Activated naive CD8-positive, alpha-beta T cell treated with anti-CD3 and anti-CD28 coated beads for 36 hours (primary cell): Measurements from ENCODE around the gene POLDIP3. TPM values are rescaled to one million over a fixed set of nuclear protein-coding genes. Genes with fewer than 3 reads are reported as not detected.

ENCODE experiments used
- DNase-seq: peaks from one replicate; pipeline ENCODE4 v3.0.0; 2021
- H3K27ac Mint-ChIP-seq: one replicate; pipeline ENCODE4 v1.8.0; 2022; ENCODE audit warnings: mild to moderate bottlenecking, moderate library complexity, mixed read lengths
- H3K27me3 Mint-ChIP-seq: one replicate; pipeline ENCODE4 v1.8.0; 2022; ENCODE audit warnings: mild to moderate bottlenecking, mixed read lengths
- H3K36me3 Mint-ChIP-seq: one replicate; pipeline ENCODE4 v1.8.0; 2021; ENCODE audit warnings: mild to moderate bottlenecking, mixed read lengths
- H3K4me1 Mint-ChIP-seq: one replicate; pipeline ENCODE4 v1.8.0; 2021; ENCODE audit warnings: mixed read lengths
- H3K4me3 Mint-ChIP-seq: one replicate; pipeline ENCODE4 v1.8.0; 2022; ENCODE audit warnings: mild to moderate bottlenecking, moderate library complexity, mixed read lengths
- H3K9me3 Mint-ChIP-seq: one replicate; pipeline ENCODE4 v1.8.0; 2022; ENCODE audit warnings: mixed read lengths
- total RNA-seq, 2 experiments: library from RNA; stranded (reverse); gene quantifications; one replicate each; pipeline ENCODE4 v1.2.3, GENCODE V29; 2021

POLDIP3 gene, protein sequence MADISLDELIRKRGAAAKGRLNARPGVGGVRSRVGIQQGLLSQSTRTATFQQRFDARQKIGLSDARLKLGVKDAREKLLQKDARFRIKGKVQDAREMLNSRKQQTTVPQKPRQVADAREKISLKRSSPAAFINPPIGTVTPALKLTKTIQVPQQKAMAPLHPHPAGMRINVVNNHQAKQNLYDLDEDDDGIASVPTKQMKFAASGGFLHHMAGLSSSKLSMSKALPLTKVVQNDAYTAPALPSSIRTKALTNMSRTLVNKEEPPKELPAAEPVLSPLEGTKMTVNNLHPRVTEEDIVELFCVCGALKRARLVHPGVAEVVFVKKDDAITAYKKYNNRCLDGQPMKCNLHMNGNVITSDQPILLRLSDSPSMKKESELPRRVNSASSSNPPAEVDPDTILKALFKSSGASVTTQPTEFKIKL
- 10 to 100 TPM; 71.7 to 72.0 TPM for total RNA-seq

DNA sequence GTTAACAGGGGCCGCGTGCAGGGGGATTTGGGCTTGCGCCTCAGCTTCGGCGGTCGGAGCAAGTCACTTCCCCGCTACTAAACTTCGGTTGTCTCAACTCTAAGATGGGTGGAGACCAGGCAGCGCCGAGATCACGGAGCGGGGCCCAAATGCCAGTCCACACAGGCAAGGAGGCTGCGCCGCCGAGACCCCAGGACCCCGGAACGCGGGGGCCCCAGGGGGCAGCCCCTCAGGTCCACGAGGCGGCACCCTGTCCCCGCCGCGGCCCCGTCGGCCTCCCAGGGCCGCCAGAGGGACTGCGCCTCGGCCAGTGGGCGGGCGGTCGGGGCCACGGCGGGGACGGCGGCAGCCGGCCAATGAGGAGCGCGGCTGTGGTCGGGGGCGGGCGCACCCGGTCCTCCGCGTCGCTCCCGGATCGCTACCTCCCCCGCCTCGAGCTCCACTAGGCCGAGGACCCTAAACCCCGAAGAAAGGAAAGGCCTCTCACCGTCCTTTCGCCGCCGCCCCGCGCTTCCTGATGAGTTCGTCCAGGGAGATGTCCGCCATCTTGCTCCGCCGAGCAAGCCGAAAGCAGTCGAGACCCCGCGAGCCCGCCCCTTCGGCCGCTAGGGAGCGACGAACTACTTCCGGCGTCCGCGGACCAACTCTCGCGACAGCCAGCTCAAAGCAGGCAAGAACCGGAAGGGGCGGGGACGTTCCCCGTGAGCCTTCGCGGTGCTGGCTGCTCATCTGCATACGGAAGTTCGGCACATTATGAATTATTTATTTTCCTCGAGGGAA lies at the start of gene POLDIP3:
POLDIP3 (minus strand) TSS at position 572 of the 780 bp plus-strand sequence; CDS start at position 546, 26 bp downstream.
- peak; percentile 98 for DNase-seq
- no peaks in the 10 kb centered on the region for H3K9me3 Mint-ChIP-seq
- H3K27ac Mint-ChIP-seq, result peak within 1 kb of the TSS; percentile 100
- peaks cover 8% of the 10 kb centered on the region for H3K27me3 Mint-ChIP-seq
- peak within 1 kb of the TSS; percentile 95 for H3K4me3 Mint-ChIP-seq
- peaks cover 48% of the 10 kb centered on the region for H3K4me1 Mint-ChIP-seq
- H3K36me3 Mint-ChIP-seq, result peaks cover 29% of the 10 kb centered on the region

DNA sequence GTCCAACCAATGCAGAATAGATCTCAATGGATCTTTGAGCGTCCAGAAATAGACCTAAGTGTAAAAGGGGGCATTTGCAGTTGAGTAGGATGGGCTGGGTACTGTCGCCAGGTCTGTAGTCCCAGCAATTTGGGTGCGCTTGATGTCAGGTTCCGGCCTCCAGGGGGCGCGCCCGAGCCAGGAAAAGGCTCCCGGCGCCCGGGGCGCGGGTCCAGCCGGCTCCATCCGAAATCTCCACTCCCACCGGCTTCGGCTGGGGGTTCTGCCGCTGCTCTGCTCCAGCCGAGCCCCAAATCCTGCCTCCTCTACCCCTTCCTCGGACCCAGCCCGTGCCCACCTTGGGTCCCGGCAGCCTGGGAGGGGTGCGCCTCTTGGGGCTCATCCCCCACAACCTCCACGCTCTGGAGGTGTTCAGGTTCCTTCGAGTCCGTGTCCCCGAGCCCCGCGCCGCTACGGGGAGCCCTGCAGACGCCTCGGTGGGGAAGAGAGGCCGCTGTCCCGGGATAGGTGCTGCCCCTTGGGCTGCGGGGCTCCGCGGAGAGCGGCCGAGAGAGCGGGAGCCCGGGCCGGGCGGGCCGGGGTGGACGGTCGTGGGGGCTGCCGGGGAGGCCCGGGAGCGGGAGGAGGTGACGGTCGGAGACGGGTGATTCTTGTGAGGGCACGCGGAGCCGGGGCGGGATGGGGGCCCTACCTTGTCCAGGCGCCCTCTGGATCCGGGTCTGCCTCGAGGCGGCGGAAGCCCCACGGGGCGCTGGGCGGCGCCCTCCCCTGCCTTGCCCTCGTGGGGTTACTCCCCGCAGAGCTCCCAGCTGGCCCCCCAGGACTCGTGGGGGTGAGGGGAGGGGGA lies 47.5 kb upstream of the POLDIP3 start:
- no peak overlapping the region for H3K27ac Mint-ChIP-seq
- H3K4me1 Mint-ChIP-seq, result peaks cover 1% of the 10 kb centered on the region
- H3K9me3 Mint-ChIP-seq, result no peaks in the 10 kb centered on the region
- peaks cover 17% of the 10 kb centered on the region for H3K27me3 Mint-ChIP-seq
- no peaks in the 10 kb centered on the region for H3K36me3 Mint-ChIP-seq
- peak; percentile 79 for DNase-seq
- peak overlapping the region; percentile 63 for H3K4me3 Mint-ChIP-seq

DNA sequence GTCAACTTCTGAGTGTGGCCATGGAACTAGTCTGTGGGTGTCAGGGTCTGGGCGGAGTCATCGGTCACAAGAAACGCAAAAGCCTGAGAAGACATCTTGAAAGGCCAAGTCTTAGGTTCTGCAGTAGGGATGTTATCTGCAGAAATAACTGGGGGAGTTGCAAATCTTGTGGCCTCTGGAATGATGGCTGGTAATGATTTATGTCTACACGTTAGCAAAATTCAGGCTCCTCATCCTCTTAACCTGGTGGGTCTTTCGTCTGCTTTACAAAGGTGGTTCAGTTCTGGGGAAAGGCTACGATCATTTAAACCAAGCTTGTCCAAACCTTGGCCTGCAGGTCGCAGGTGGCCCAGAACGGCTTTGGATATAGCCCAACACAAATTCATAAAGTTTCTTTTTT lies 41.9 kb upstream of the POLDIP3 start:
- Mint-ChIP-seq H3K4me3 (no peak overlapping the region), H3K9me3 (no peaks in the 10 kb centered on the region), H3K27ac (no peak overlapping the region), H3K4me1 (no peaks in the 10 kb centered on the region), H3K27me3 (peaks cover 11% of the 10 kb centered on the region), H3K36me3 (no peaks in the 10 kb centered on the region)
- DNase-seq, result no peak

DNA sequence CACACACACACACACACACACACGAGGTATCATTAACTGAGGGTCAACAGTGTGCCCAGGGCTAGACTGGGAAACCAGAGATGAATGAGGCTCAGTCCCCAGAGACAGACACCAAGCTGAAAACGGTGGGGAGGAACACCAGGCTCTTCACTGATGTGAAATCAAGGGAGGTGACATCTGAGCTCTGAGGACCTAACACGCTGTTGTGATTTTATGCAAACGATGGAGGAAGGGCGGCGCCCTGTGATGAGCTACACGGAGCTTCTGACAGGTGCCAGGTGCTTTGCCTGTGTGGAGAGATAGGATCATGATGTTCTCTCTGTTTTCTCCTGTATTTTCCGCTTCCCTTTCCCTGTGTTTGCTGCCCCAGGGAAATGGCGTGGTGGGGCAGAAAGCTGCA lies 41.0 kb upstream of the POLDIP3 start:
- DNase-seq, result no peak
- Mint-ChIP-seq H3K27me3 (peaks cover 11% of the 10 kb centered on the region), H3K36me3 (no peaks in the 10 kb centered on the region), H3K9me3 (no peaks in the 10 kb centered on the region), H3K4me1 (no peaks in the 10 kb centered on the region), H3K27ac (no peak overlapping the region), H3K4me3 (no peak overlapping the region)

DNA sequence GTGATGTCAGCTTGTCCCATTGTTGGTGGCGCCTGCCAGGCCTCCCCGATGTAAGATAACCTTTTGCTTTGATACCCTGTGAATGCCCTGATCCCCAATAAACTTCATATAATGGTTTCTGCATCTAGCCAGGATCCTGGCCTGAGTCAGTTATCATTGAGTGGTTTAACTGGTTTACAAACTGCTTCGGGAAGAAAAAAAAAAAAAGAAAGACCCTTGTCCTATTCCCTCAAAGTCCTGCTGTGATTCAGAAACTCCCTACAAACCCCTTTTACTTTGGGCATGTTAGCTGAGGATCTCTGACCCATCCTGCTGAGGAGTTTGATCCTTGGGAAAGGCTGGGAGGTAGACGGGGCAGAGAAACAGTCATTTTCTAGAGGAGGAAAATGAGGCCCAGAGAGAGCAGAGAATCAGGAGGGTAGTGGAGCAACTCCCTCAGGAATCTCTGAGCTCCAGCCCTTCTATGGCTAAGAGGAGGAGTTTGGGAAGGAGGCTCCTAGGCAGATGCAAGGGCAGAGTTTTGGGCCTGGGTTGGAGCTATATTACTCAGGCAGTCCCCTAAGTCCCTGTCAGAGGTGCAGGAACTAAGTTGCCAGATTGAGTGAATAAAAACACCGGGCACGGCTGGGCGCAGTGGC lies 39.9 kb upstream of the POLDIP3 start:
- Mint-ChIP-seq H3K4me1 (no peaks in the 10 kb centered on the region), H3K27ac (no peak overlapping the region), H3K27me3 (peaks cover 7% of the 10 kb centered on the region), H3K9me3 (no peaks in the 10 kb centered on the region), H3K4me3 (no peak overlapping the region), H3K36me3 (no peaks in the 10 kb centered on the region)
- no peak for DNase-seq

DNA sequence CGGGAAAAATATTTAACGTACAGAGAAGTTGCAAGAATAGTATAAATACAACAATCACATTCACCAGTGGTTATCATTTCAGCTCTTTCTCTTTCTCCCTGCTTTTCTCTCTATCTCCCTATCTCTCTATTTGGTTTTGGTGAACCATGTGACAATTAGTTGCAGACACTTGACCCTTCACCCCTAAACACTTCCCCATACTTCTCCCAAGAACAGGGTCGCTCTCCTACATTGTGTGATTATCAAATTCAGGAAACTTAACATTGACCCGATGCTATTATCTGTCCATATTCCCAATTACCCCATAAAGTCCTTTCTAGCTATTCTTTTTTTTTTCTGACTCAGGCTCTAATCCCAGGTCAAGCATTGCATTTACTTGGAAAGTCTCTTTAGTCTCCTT lies 39.3 kb upstream of the POLDIP3 start:
- Mint-ChIP-seq H3K4me1 (no peaks in the 10 kb centered on the region), H3K9me3 (no peaks in the 10 kb centered on the region), H3K4me3 (no peak overlapping the region), H3K27ac (no peak overlapping the region), H3K27me3 (peaks cover 7% of the 10 kb centered on the region), H3K36me3 (no peaks in the 10 kb centered on the region)
- no peak for DNase-seq

DNA sequence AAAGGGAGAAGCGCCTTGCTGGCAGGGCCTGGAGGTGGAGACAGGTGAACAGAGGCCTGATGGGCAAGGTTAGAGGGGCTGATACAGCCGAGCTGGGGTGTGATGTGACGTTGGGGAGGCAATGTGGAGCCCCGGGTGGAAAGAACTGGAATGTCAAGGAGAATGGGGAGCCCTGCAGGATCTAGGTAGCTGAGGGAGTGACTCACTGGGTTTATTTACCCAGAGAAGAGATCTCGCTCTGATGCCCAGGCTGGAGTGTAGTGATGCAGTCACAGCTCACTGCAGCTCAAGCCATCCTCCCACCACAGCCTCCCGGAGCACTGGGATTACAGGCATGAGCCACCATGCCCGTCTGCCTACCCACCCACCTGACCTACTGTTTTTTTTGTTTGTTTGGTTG lies 36.5 kb upstream of the POLDIP3 start:
- H3K4me1 Mint-ChIP-seq, result peaks cover 11% of the 10 kb centered on the region
- peaks cover 7% of the 10 kb centered on the region for H3K27me3 Mint-ChIP-seq
- no peaks in the 10 kb centered on the region for H3K9me3 Mint-ChIP-seq
- peaks cover 2% of the 10 kb centered on the region for H3K36me3 Mint-ChIP-seq
- peak overlapping the region; percentile 11 for H3K4me3 Mint-ChIP-seq
- DNase-seq, result no peak
- no peak overlapping the region for H3K27ac Mint-ChIP-seq

DNA sequence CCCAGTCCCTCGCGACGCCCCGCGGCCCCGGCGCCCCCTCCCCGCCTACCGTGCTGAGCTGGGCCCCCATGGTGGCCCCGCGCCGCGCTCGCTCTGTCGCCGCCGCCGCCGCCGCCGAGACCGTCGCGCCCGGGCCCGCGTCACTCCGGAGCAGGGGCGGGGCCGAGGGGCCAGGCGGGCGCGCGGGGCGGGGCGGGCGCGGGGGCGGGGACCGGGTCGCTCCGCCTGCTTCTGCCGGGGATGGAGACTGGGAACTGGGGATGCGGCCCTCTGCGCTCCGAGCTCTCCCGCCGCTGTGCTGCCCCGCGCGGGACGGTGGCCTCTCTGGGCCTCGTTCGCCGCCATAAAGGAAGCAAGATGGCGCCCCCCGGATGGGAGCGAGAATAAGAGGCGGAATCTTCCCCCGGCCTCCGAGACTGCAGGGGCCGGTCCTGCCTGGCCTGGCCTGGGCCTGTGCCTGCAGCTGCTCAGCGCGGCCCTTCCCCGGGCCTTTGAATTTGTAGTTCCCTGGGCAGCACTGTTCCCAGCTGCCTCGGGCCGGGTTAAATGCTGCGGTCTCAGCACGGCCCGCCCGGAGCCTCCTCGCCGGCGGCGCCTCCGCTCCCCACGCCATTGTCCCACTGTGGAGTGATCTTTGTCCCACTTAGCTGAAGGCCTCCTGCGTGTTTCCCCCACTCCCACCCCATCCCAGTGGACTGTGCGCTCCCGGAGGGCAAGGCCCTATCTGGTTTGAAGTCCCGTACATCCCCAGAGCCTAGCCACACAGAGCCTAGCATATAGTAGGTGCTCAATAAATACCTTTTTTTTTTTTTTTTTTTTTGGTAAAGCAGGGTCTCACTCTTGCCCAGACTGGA lies 34.8 kb upstream of the POLDIP3 start, which contains the start of gene CYB5R3:
CYB5R3 (minus strand) TSS at position 147 of the 854 bp plus-strand sequence; CDS start at position 70, 77 bp downstream.
- peak; percentile 86 for DNase-seq
- peak within 1 kb of the TSS; percentile 89 for H3K27ac Mint-ChIP-seq
- peaks cover 3% of the 10 kb centered on the region for H3K27me3 Mint-ChIP-seq
- no peaks in the 10 kb centered on the region for H3K9me3 Mint-ChIP-seq
- H3K36me3 Mint-ChIP-seq, result peaks cover 2% of the 10 kb centered on the region
- peaks cover 21% of the 10 kb centered on the region for H3K4me1 Mint-ChIP-seq
- peak within 1 kb of the TSS; percentile 93 for H3K4me3 Mint-ChIP-seq

DNA sequence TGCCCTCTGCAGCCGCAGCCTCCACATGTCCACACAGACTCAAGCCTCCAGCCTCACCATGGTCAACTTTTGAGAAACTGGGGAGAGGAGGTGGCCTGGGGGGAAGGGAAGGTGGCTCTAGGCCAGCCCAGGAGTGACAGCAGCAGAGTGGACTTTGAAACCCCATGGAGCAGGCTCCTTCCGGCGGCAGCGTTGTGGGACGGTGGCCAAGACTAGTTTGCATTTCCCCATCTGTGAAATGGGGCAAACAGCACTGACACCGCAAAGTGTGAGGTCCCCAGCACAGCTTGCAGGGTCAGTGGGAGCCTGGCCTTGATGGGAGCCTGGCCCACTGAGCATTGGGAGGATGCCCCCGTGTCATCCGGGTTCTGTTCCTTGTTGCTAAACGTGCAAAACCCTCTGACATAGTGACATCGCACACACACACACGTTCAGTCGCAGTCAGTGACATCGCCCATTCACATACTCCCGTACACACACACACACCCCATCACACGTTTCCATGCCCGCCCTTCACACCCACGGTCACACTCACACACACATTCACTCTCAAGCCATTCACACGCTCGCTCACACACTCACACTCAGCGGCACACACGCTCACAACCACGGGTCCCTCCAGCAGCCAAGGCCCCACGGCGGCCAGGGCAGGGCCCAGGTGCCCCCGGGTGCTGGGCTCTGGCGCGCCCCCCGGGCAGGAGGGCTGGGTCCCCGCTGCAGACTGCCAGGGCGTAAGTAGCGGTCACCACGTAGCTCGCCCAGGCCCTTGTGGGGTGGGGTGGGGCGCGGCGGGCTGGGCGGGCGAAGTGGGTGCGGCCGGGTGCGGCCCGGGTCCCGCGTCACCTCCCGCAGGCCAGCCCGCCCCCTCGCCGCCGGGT lies 33.9 kb upstream of the POLDIP3 start:
- DNase-seq, result no peak
- peaks cover 3% of the 10 kb centered on the region for H3K27me3 Mint-ChIP-seq
- no peaks in the 10 kb centered on the region for H3K9me3 Mint-ChIP-seq
- H3K27ac Mint-ChIP-seq, result peak overlapping the region; percentile 89
- H3K4me1 Mint-ChIP-seq, result peaks cover 24% of the 10 kb centered on the region
- peaks cover 2% of the 10 kb centered on the region for H3K36me3 Mint-ChIP-seq
- H3K4me3 Mint-ChIP-seq, result peak overlapping the region; percentile 93

DNA sequence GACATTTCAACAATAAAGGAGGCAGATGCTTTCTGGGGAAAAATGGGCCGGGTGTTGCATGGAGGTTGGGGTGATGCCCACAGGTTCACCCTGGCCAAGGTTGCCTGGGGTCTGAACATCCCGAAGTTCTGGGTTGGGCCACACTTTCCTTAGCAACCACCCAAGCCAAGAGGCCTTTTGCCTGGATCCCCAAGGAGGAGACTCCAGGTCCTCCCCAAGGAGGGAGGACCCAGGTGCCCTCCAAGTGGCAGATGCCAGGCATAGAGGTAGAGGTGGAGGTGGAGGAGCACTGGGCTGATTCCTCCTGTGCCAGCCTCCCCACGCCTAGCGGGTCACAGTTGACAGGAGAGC lies 33.3 kb upstream of the POLDIP3 start:
- H3K27ac Mint-ChIP-seq, result peak overlapping the region; percentile 34
- H3K4me1 Mint-ChIP-seq, result peaks cover 24% of the 10 kb centered on the region

DNA sequence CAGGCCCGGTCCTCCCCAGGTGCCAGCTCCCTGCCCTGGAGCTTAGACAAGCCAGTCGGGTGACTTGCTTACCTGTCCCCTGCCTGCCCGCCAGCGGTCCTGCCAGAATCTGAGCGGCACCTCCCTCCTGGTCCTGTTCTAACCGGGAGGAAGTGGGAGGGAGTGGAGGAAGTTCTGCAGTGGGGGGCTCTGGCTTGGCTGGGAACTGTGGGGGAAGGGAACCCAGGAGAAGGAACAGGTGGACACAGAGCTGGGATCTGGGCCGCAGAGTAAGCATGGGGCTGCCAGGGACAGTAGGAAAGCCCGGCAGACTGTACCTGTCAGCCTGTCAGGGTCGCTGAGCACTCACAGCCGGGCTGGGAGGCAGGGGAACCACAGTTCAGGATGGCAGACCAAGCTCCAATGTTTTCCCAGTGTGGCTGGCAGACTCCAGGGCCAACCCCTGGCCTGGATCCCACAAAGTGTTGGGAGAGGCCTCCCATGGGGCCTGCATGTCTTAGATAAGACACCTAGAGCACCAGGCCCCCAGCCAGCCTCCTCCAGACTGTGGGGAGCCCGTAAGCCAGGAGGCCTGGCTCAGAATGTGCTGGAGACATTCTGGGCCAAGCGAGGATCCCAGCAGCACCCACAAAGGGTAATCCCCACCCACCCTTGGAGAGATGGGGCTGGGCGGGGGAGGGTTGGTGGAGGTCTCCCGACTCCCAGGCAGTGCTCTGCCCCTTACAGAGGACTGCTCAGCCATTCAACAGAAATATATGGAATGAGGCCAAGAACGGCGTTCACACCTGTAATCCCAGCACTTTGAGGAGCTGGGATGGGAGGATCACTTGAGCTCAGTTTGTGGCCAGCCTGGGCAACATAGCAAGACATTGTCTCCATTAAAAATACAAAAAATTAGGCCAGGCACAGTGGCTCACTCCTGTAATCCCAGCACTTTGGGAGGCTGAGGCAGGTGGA lies 32.2 kb upstream of the POLDIP3 start:
- peaks cover 2% of the 10 kb centered on the region for H3K36me3 Mint-ChIP-seq
- DNase-seq, result no peak
- no peak overlapping the region for H3K27ac Mint-ChIP-seq
- no peaks in the 10 kb centered on the region for H3K9me3 Mint-ChIP-seq
- H3K4me1 Mint-ChIP-seq, result peaks cover 28% of the 10 kb centered on the region
- peak overlapping the region; percentile 93 for H3K4me3 Mint-ChIP-seq
- no peaks in the 10 kb centered on the region for H3K27me3 Mint-ChIP-seq

More for the DNA sequence above, 33.3 kb upstream of the POLDIP3 start:
- H3K27me3 Mint-ChIP-seq, result peaks cover 2% of the 10 kb centered on the region
- no peak for DNase-seq
- peak overlapping the region; percentile 93 for H3K4me3 Mint-ChIP-seq
- H3K9me3 Mint-ChIP-seq, result no peaks in the 10 kb centered on the region
- peaks cover 2% of the 10 kb centered on the region for H3K36me3 Mint-ChIP-seq

DNA sequence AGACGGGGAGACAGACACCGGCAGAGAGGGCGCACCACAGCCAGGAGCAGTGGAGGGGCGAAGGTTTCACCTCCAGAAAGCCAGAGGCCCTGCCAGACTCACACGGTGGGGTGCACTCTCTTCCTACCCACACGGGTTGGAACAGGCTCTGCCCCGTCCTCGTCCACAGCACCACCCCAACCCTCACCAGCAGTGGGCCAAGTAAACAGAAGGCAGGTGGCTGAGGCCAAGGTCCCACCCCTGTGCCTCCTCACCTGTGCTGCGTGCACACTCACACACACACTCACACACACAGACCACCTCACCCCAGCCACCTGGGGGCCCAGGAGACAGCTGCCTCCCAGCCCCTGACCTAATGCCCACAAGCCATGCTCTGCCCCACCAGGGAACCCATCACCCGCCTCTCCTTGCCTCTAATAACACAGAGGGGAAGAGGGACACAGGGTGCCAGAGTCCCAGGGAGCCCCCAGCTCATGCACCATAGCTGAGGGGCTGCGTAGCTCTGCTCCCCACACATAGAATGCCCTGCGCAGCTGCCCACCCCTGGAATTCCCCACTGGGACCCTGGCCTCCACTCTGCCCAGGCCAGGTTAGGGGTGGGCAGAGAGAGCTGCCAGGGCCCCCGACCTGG lies 31.4 kb upstream of the POLDIP3 start:
- Mint-ChIP-seq H3K9me3 (no peaks in the 10 kb centered on the region), H3K27ac (no peak overlapping the region), H3K27me3 (no peaks in the 10 kb centered on the region), H3K4me3 (no peak overlapping the region), H3K4me1 (peaks cover 28% of the 10 kb centered on the region), H3K36me3 (peaks cover 2% of the 10 kb centered on the region)
- no peak for DNase-seq
